ENCODE measurements around the gene C1QTNF1.

DNA sequence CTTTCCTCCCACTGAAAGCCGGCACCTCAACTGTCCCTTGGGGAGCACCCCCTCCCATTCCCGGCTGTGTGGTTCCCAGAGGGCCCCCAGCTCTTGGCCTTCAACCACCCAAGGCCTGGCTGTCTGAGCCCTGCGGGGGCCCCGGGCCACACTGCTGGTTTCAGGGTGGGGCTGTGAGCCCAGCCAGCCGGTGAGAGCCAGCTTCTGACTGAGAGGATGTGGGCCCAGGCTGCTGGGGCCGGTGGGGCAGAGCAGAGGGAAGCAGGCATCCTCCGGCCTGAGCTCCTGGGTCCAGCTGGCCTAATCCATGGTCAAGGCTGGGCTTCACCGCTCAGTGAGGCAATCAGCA is 43.4 kb upstream of the C1QTNF1 start:
- TF ChIP-seq, protein P1, sequence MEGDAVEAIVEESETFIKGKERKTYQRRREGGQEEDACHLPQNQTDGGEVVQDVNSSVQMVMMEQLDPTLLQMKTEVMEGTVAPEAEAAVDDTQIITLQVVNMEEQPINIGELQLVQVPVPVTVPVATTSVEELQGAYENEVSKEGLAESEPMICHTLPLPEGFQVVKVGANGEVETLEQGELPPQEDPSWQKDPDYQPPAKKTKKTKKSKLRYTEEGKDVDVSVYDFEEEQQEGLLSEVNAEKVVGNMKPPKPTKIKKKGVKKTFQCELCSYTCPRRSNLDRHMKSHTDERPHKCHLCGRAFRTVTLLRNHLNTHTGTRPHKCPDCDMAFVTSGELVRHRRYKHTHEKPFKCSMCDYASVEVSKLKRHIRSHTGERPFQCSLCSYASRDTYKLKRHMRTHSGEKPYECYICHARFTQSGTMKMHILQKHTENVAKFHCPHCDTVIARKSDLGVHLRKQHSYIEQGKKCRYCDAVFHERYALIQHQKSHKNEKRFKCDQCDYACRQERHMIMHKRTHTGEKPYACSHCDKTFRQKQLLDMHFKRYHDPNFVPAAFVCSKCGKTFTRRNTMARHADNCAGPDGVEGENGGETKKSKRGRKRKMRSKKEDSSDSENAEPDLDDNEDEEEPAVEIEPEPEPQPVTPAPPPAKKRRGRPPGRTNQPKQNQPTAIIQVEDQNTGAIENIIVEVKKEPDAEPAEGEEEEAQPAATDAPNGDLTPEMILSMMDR (IDR thresholded peaks at IDR 0.05) = no peak
- no peak for TF ChIP-seq POLR2A (IDR thresholded peaks at IDR 0.05)
- TF ChIP-seq EP300 (IDR thresholded peaks at IDR 0.05) = no peak
- no peak for TF ChIP-seq POLR2AphosphoS5 (IDR thresholded peaks at IDR 0.05)
